GM12872 (cell line): ENCODE results near the gene OR10P1.

Experiments
- TF ChIP-seq, protein P1 (sequence below): IDR thresholded peaks from 3 replicates; pipeline ENCODE4 v1.5.1; 2011; ENCODE audit warnings: low read depth, mild to moderate bottlenecking, low read length, moderate library complexity; ENCODE audit not compliant: insufficient read depth

OR10P1 gene

DNA sequence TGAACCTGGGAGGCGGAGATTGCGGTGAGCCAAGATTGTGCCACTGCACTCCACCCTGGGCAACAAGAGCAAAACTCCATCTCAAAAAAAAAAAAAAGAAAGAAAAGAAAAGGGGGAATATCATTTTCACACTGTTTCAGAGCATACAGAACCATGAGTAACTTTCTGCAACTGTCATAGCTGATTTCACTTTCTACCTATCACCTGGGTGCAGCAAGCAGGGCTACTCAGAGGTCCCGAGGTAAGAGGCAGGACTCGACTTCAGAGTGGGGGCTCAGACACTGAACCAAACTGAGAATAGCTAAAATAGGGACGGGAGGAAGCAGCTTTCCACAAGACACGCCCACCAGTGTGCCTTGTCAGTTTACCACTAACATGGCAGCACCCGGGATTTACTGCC is 29.8 kb downstream of the OR10P1 start:
- TF ChIP-seq, protein P1, sequence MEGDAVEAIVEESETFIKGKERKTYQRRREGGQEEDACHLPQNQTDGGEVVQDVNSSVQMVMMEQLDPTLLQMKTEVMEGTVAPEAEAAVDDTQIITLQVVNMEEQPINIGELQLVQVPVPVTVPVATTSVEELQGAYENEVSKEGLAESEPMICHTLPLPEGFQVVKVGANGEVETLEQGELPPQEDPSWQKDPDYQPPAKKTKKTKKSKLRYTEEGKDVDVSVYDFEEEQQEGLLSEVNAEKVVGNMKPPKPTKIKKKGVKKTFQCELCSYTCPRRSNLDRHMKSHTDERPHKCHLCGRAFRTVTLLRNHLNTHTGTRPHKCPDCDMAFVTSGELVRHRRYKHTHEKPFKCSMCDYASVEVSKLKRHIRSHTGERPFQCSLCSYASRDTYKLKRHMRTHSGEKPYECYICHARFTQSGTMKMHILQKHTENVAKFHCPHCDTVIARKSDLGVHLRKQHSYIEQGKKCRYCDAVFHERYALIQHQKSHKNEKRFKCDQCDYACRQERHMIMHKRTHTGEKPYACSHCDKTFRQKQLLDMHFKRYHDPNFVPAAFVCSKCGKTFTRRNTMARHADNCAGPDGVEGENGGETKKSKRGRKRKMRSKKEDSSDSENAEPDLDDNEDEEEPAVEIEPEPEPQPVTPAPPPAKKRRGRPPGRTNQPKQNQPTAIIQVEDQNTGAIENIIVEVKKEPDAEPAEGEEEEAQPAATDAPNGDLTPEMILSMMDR, result no peak

DNA sequence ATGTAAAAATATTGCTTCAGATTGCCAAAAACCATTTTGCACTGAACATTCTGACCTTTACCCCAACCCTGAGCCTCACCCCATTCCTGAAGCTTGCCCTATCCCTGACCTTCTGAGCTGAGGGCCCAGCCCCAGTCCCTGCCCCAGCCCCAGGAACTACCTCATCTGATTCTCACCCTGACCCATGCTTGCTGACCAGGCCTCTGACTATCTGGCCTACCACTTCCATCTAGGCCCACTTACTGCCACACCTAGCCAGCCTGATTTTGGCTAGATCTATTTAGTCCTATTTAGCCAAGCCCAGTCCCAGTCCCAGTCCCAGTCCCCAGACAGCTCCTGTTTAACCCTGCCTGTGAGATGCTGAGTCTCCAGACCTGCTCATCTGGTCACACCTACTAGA is 33.6 kb downstream of the OR10P1 start:
- TF ChIP-seq, protein P1, result no peak

DNA sequence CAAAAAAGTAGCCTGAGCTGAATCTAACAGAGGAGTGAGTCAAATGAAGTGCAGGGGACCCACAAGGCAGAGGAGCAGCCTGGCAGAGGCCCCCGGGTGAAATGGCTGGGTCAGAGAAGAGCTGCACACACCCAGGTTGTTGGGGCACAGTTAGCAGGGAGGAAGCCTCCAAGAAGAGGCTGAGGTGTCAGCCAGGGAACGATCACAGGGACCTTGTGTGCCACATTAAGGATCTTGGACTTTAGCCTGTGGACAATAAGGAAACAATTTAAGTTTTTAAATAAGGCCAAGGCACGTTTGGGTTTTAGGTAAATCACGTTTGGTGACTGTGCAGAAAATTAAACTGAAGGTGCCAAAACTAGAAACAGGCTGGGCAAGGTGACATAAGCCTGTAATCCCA is 35.1 kb downstream of the OR10P1 start:
- TF ChIP-seq, protein P1, result no peak

- TF ChIP-seq, protein P1, result no peak
Measured at GRCh38 chr12:55673638-55674037, 36.9 kb downstream of the OR10P1 start.

DNA sequence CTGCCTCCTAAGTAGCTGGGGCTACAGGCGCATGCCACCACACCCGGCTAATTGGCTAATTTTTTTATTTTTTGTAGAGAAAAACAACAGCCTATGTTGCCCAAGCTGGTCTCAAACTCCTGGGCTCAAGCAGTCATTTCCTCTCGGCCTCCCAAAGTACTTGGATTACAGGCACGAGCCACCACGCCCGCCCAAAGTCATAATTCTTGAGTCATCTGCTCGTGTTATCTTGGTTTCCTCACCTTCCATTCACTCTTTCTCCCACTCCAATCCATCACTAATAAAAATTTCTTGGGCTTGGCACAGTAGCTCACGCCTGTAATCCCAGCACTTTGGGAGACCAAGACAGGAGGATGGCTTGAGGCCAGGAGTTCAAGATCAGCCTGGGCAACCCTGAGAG is 39.0 kb downstream of the OR10P1 start:
- TF ChIP-seq, protein P1, result no peak

DNA sequence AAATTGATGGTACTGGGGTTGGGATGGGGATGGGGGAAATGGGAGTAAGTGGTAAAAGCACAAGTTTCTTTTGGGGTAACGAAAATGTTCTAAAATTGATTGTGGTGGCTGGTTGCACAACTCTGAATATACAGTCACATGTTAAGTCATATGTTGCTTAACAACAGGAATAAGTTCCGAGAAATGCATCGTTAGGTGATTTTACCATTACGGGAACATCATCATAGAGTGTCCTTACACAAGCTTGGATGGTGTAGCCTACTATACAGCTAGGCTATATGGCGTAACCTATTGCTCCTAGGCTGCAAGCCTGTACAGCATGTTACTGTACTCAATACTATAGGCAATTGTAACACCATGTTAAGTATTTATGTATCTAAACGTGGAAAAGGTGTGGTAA is 40.0 kb downstream of the OR10P1 start:
- TF ChIP-seq, protein P1, result no peak

- TF ChIP-seq, protein P1, result no peak
Measured at GRCh38 chr12:55679691-55680090, 43.0 kb downstream of the OR10P1 start.
